HG03139 (cell line): ENCODE data around the gene KCNC3.

Experiments used
- ATAC-seq: cut with Tn5 transposase; IDR thresholded peaks from one replicate; pipeline ENCODE4 v1.9.1; 2021; ENCODE audit not compliant: unreplicated experiment

KCNC3 gene

DNA sequence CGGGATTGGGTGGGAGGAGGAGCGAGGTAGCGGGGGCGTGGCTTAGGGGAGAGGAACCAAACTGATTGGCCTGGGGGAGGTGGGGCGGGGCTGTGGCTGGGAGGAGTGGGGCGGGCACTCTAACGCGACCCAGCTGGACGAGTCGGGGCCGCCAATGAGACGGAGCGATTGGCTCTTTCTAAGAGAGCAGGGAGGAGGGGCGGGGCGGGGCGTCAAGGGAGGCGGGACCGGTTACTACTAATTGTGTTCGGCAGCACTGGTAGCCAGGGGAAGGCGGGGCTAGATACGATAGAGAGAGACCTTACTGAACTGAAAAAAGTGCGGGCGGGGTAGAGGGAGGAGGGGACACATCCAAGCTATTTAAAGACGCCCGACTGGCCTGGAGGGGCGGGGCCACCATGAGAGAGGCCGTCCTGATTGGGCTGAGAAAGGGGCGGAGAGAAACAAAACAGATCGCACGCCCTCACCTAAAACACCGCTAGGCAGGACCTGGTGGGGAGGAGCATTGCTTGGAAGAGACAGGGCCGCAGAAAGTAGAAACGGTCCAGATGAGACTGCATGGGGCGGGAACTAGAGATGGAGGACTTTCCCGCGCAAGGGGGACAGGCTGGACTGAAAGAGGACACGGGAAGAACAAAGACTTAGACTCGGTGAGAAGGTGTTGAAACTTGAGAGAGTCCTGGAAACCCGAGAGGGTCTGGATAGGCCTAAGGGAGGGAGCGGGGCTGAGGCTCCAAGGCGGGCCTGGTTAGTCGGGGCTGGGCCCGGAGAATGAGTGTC, at the start of gene KCNC3:
Gene KCNC3, minus strand, starts transcription at position 232 of the 780 bp plus-strand sequence. CDS start 295 bp downstream, outside the sequence.
- ATAC-seq, result no peak

DNA sequence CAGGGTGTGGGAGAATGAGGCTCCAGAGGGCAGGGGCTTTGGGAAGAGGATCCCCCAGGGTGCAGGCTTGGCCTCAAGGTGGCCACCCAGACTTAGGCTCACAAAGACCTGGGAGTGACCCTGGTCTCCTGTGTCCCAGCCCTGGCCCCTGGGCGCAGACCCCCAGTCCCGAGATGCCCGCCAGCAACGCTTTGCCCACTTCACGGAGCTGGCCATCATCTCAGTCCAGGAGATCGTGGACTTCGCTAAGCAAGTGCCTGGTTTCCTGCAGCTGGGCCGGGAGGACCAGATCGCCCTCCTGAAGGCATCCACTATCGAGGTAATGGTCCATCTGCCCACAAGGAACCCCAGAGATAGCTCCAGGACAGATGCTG, 49.7 kb upstream of the KCNC3 start:
- no peak for ATAC-seq

DNA sequence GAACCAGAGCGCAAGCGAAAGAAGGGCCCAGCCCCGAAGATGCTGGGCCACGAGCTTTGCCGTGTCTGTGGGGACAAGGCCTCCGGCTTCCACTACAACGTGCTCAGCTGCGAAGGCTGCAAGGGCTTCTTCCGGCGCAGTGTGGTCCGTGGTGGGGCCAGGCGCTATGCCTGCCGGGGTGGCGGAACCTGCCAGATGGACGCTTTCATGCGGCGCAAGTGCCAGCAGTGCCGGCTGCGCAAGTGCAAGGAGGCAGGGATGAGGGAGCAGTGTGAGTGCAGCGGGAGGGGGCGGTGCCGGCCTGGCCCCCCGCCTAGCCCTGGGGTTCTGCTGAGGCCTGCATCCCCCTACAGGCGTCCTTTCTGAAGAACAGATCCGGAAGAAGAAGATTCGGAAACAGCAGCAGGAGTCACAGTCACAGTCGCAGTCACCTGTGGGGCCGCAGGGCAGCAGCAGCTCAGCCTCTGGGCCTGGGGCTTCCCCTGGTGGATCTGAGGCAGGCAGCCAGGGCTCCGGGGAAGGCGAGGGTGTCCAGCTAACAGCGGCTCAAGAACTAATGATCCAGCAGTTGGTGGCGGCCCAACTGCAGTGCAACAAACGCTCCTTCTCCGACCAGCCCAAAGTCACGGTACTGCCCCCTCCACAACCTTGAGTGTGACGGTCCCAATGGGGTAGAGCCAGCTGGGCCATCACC, 49.1 kb upstream of the KCNC3 start:
- ATAC-seq, result no peak

DNA sequence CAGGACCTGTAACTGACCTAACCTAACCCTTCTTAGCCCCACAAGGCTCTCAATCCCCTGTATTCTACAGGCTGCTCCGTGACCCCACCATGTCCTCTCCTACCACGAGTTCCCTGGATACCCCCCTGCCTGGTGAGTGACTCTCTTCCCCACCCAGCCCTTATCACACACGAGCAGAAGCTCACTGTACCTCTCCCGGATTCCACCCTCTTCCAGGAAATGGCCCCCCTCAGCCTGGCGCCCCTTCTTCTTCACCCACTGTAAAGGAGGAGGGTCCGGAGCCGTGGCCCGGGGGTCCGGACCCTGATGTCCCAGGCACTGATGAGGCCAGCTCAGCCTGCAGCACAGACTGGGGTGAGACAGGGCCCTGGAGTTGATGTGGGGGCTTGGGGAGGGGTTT, 48.3 kb upstream of the KCNC3 start:
- ATAC-seq, result no peak

DNA sequence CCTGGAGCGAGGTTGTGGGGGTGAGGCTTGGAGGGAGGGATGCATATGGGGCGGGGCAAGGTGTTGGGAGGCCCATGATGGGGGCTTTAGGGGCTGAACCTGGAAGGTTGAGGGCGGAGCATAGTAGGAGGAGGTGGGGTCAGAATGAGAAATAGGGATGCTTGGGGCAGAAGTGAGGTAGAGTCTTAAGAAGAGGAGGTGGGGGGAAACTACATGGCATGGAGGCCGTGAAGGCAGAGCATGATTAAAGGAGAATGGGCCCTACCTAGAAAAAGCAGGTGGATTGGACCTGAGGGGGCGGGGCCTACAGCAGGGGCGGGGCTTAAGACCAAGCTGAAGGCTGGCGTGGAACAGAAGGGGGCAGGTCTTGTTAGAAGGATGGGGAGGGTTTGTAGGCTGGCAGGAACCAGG, 47.9 kb upstream of the KCNC3 start:
- ATAC-seq, result no peak

DNA sequence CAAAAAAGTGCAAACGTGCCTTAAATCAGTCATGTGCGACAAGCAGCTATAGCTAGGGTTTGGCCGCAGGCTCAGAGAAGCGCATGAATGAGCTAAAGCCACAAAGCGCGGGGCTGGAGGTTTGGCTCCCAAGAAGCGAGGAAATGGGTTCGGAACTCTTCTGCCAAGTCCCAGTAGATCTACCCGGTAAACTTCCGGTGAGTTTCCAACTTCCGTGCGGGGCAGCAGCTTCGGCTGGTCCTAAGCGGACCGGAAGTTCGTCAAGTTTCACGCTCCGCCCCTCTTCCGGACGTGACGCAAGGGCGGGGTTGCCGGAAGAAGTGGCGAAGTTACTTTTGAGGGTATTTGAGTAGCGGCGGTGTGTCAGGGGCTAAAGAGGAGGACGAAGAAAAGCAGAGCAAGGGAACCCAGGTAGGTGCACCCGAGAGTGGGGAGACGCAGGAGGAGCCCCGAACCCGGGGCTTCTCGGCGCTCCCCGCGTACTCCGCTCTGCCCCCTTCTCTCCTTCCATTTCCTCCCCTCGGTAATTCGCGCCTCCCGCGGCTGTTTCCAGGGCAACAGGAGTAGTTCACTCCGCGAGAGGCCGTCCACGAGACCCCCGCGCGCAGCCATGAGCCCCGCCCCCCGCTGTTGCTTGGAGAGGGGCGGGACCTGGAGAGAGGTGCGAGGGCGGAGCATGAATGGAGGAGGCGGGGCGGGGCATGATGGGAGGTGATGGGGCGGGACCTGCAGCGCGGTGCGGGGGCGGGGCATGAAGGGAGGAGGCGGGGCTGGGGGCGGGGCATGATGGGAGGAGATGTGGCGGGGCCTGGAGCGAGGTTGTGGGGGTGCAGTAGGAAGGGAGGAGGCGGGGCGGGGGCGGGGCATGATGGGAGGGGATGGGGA, 47.2 kb upstream of the KCNC3 start, which contains the start of gene NR1H2:
Gene NR1H2, plus strand, starts transcription at position 292 of the 885 bp plus-strand sequence. CDS start 1,149 bp downstream, outside the sequence.
- peak; percentile 66 for ATAC-seq

DNA sequence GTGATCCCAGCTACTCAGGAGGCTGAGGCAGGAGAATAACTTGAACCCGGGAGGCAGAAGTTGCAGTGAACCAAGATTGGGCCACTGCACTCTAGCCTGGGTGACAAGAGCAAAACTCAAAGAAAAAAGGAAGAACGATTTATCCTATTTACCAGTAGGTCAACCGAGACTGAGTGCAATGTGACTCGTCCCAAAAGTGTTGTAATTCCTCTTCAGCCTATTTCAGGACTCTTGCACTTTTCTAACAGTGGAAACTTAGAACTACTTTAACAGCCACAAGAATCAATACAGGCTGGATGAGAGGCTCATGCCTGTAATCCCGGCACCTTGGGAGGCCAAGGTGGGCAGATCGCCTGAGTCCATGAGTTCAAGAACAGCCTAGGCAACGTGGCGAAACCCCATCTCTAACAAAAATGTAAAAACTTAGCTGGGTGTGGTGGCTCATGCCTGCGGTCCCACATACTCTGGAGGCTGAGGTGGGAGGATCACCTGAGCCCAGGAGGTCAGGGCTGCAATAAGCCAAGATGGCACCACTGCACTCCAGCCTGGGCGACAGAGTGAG, 42.8 kb upstream of the KCNC3 start:
- ATAC-seq, result no peak

DNA sequence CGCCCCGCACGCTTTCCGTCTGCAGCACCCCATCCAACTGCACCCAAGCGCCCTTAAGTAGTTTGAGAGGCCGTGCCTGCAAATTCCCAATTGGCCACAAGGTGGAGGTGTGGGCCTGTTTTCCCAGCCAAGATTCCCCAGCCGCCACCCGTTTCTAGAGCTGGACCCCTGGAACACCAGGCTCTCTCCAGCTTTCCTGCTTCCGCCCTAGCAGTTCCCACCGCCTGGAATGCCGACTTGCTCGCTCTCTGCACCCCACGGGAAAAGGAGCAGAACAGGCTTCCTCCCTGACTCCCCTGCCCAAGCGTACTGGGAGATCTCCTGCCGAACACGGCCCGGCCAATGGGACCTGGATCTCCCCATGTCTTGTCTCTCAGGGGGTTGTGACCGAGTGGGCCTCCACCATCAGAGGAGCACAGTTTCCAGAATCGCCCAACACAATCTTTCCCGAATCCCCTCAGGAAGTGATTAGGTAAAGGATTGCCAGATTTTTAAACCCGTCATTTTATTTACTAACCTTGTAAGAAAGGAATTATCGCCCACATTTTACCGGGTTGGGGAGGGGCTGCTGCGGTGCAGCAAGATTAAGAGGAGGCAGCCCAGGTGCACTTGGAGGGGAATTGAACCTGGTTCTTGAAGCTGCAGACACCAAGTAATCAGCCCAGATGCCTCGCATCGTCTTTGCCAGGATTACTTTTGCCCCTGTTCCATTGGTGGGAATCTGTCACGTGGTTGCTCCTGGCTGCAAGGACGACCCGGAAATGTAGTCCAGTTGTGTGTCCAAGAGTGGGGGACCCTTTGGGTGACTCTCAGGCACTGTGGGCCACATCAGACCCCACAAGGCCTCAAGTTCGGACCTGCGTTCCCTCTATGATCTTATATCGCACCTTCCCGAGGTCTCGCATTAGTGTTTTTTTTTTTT, 39.7 kb upstream of the KCNC3 start:
- no peak for ATAC-seq

DNA sequence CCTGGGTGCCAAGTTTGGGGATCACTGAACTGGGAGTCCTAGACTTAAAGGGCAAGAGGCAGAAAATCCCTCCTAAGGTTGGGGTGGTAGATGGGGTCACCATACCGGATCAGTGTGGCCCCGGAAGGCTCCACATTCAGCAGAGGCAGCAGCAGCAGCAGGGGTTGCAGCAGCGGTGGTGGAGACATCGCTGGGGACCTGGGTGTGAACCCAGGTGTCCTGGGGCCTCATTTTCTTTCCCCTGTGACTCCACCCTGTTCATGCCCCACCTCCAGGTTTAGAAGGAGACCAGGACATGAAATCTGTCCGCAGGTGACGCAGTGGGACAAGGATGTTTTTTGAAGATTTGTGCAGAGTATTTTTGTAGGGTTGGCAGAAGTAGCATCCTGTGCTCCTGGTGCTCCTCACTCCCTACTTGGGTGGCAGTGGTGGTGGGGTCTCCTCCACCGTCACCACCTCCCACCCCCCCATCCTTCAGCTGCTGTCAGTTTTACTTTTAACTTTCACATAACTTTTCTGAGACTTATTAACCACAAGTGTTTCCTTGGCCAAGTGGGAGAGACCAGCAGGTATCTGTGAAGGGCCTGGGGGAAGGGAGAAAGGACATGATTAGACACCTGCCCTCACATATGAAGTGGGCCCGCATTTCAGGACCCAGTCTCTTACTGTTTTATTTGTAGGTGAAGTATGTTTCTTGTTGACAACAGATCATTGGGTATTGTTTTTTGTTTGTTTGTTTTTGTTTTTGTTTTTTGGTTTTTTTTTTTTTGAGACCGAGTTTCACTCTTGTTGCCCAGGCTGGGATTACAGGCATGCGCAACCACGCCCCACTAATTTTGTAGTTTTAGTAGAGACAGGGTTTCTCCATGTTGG, 36.5 kb upstream of the KCNC3 start, which contains the start of gene NAPSA:
Gene NAPSA, minus strand, starts transcription at position 206 of the 873 bp plus-strand sequence. Its CDS starts 18 bp downstream, at position 188.
- ATAC-seq, result no peak

DNA sequence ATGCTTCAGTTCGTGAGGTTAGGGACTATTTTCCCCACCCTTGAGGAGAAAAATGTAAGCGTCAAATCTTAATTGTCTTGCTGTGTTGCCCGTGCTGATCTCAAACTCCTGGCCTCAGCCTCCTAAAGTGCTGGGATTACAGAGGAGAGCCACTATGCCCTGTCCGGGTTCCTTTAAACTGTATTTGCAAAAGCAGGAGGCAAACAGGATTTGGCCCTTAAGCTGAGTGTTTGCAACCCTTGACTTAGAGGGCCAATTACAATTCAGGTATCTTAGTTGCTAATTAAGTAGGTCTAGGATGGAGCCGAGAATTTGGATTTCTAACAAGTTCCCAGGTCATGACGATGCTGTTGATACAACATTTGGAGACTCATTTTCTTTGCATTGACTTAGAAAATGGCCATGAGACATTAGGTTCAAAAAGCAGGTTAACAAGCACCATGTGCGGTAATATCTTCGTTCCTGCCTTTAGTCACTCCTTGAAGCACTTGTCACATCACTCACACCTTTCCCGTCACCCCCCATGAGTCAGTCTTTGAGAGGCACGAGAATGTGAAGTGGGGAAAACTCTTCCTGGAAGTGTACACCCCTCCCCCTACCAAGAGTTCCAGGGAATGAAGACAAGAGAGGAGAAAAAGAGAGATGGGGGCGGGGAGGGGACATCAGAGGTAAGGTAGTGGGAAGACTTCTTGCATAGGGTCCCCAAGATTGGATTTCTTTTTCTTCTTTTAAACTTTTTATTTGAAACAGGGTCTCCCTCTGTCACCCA, 33.7 kb upstream of the KCNC3 start:
- ATAC-seq, result no peak

DNA sequence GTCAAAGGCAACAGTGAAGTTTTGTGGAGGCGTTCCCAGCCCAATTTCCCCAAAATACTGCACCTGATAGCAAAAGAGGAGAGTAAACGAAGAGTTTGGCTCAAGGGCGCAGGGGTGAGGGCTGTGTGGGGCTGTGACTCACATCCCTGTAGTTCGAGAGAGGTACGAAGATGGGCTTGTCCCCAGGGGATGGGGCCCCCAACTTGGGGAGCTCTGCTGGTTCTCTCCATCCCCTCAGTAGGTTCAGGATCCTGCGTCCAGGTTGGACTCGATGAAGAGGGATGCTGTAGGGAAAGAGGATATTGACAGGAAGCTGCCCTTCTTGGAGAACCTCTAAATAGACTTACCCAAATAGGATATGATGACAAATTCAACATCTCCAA, 32.8 kb upstream of the KCNC3 start:
- ATAC-seq, result no peak

DNA sequence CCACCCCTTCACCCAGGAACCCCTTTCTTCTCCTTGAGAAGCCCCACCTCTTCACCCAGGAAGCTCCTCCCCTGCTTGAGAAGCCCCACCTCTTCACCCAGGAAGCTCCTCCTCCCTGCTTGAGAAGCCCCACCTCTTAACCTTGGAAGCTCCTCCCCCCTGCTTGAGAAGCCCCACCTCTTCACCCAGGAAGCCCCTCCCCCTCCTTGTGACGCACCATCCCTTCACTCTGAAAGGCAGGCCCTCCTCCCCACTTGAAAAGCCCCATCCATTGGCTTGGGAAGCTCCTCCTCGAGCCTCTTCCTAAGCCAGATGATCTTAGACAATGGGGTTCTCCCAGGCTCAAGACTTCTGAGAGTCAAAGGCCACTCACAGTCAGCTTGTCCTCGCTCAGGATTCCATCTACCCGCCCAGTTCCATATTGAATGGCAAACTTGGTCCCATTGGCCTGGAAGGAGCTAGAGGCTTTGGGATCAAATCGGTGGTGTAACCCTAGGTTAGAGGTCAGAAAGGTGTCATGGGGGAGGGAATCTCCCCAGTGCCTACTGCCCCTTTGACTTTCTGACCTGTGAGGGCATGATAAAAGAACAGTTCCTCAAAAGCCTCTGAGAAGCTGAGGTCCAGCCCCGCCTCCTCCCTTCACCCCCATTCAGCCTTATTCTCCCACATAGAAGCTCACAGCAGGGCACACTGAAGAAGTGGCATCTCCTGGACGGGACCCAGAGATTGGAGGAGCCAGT, 32.3 kb upstream of the KCNC3 start:
- ATAC-seq, result no peak

DNA sequence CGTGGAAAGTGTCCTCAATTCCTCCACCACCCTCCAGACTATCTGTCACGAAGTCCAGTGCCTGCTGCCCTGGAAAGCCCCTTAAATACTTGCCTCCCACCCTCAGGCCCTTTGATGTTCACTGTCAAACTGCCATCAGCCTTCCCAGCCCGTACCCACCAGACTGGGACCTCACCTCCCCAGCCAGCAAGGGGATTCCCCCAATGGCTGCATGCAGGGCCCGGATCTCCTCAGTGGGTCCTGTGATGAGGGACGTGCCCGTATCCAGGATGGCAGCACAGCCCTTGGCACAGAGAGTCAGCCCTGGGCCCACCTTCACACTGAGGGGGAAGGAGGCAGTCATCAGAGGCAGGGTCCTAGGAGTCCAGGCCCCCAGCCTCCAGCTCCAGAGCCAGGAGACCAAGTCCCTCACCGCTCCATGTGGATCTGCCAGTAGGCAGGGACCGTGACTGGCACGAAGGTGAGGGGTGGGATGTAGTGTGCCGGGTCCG, 30.2 kb upstream of the KCNC3 start:
- no peak for ATAC-seq

DNA sequence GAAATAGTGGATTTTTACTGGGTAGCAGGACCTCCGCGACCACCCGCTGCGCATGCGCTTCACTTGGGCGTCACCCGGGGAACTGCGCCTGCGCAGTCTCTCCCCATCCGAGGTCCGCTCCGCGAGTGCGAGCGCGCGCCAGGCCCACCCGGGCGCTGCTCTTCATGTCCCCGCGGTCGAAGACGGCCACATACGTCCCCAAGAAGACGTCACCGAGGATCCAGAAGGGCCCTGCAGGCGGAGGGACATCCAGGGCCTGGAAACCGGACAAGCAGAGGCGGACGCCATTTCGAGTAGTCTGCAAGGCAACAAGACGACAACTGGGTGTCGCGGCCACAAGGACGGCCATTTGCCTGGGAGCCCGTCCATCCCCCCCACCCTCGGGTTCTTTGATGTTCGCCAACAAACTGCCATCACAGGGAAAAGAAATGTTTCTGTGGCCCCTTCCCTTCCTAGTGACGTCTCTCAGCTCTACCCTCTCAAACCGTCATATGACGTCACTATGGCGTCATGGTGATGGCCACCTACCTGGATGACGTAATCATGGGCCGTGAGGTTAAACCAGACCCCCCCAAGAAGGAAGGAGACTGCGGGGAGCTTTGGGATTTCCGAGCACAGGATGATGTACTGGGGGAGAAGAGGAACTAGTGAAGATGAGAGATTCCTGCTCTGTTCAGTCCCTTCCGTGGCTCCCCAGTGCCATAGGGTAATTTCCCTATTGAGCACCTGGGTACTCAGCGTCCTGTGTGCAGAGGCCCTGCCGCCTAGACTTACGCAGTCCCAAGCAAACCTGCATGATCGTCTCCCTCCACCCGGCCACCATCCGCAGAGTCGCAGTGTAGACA, 29.5 kb upstream of the KCNC3 start:
- ATAC-seq, result no peak

DNA sequence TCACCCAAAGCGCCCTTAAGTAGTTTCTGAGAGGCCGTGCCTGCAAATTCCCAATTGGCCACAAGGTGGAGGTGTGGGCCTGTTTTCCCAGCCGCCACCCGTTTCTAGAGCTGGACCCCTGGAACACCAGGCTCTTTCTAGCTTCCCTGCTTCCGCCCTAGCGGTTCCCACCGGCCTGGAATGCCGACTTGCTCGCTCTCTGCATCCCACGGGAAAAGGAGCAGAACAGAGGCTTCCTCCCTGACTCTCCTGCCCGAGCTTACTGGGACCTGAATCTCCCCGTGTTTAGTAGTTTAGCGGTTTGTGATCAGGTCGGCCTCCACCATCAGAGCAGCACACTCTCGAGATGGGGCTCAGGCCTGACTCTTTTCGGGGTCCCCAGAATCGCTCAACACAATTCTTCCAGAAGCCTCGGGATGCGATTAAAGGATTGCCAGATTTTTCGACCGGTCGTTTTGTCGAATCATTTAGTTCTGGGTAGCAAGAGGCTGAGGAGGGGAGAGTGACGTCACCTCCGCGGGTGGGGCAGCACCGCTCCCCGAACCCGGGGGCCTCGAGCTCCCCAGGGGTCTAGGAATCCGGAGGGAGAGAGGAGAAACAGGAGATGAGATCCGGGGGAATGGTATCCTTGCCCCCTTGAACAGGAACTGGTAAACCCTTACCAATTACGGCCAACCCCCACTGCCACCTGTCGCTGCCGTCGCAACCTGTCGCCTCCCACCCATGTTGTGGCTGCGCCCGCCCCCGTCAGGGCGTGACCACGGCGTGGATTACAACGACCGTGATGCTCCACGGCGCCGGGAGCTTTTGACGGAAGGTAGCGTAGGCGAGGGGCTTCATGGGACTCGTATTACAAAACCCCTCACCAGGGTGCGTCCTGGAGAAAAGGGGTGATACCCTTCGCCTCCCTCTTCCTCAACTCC, 28.3 kb upstream of the KCNC3 start:
- no peak for ATAC-seq
